Ovary (tissue), 9 donors: Measurements from ENCODE around the gene NAA40. TPM values are rescaled to one million over a fixed set of nuclear protein-coding genes. Genes with fewer than 3 reads are reported as not detected.
A peak's percentile ranks its signal among the peaks of the same experiment; 100 is the strongest.

Experiments
- DNase-seq, 5 donors: peaks; one replicate each; pipeline ENCODE4 v3.0.0-alpha.2; 2019 to 2020
- H3K27ac ChIP-seq, 2 donors: fragments of 200-600 bp; one replicate each; pipeline versions ENCODE4 v1.5.1 to v1.8.0; 2019 to 2022
- H3K27me3 ChIP-seq: fragments of 200-600 bp; one replicate; pipeline ENCODE4 v1.8.0; 2022
- H3K36me3 ChIP-seq: fragments of 200-600 bp; sonication (generic); one replicate; pipeline ENCODE4 v1.5.1; 2019
- H3K4me1 ChIP-seq: one replicate; pipeline ENCODE4 v1.8.1; 2013; ENCODE audit warnings: mild to moderate bottlenecking, moderate library complexity; ENCODE audit not compliant: insufficient read depth
- H3K4me3 ChIP-seq: fragments of 200-600 bp; sonication (generic); one replicate; pipeline ENCODE4 v1.5.1; 2017
- H3K9me3 ChIP-seq, 2 donors: fragments of 200-600 bp in 1 of 2; sonication (generic) in 1 of 2; one replicate each; pipeline versions ENCODE4 v1.5.1 to v1.8.1; 2013 to 2019; ENCODE audit warnings: mild to moderate bottlenecking in 1 of 2, moderate library complexity in 1 of 2
- EP300 ChIP-seq: sonication (generic); formaldehyde crosslinking; IDR thresholded peaks from one replicate; pipeline ENCODE4 v1.6.1; 2017; ENCODE audit warnings: antibody characterized with exemption
- POLR2A ChIP-seq: fragments of 450-650 bp; IDR thresholded peaks from one replicate; pipeline ENCODE4 v1.6.1; 2017; ENCODE audit warnings: antibody characterized with exemption, mild to moderate bottlenecking, moderate library complexity
- WGBS, 3 donors: extraction: QIAGEN DNeasy Blood & Tissue Kit in 1 of 3; methylation state at CpG; one replicate each; pipeline versions ENCODE4 v1.1.5 to v1.1.7; 2013 to 2017; 5-methylcytosine and 5-hydroxymethylcytosine counted together
- intact Hi-C, 4 donors: fragments of 100-400 bp; cut with DNase I; formaldehyde crosslinking; loops; one replicate each; pipeline versions ENCODE4 v1.11.0 to v1.15.1; 2022 to 2023
- polyA plus RNA-seq, 2 donors: library from polyadenylated mRNA; stranded (reverse); fragments of 200-250 nt in 1 of 2; fragments of 350-450 nt in 1 of 2; fragmentation: Illumina TruSeq in 1 of 2; extraction: RNeasy Lipid Tissue Mini Kit (QIAGEN cat#74804) in 1 of 2; gene quantifications; one replicate each; pipeline ENCODE4 v1.2.3, GENCODE V29; 2013 to 2014
- total RNA-seq, 7 donors: library from RNA; depleted of rRNA in 2 of 7; stranded (reverse); fragments of >200 nt in 2 of 7; fragmentation: NEBNext Ultra II Directional in 3 of 7; extraction: Animal tissue kit (Norgen Biotek cat#: 25700) in 3 of 7; gene quantifications; one replicate each; pipeline versions ENCODE4 v1.1.0 to v1.2.4, GENCODE V29; 2016 to 2023
- TF ChIP-seq, protein P1 (sequence below), 3 donors: fragments of 450-650 bp in 2 of 3; fragments of 200-600 bp in 1 of 3; IDR thresholded peaks; one replicate each; pipeline versions ENCODE4 v1.5.1 to v1.8.0; 2016 to 2022; ENCODE audit warnings: antibody characterized with exemption in 3 of 3, mild to moderate bottlenecking in 1 of 3
- donor health status: DM: no; HTN: no; CAD: no; lungs with moderate emphysema.
- donor health status: DM: no; HTN: no; CAD: no.
- donor health status: Bipolar disorder and iron deficiency.
- donor health status: DM: yes; HTN: yes; CAD: no.
- donor health status: DM: no; HTN: no; CAD: no.
- donor health status: DM: yes; HTN: yes; CAD: no.

Gene NAA40
- total and polyA plus RNA-seq, 9 donors: 4.5 to 15.9 (median 10.2) TPM

DNA sequence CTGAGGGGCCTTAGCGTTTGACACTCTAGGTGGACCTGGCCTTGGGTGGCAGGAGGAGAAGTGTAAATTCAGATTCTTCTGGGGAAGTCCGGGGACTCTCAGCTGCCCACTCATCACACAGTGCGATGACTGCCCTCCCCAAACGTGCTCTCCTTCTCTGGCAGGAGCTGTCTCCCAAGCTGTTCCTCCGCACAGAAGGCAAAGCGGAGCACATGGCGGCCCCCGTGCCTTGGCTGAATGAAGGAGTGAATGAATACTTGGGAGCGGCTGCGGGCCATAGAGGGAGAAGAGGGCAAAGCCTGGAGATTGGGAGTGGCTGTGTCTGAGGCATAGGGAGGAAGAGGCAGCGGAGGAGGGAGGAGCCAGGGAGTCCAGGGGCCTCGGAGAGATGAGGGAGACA lies 6.9 kb upstream of the NAA40 start:
- intact Hi-C loops: no loop called here
- Histone ChIP-seq H3K27ac (no peak overlapping the region), H3K36me3 (no peaks in the 10 kb centered on the region), H3K4me1 (no peaks in the 10 kb centered on the region), H3K9me3 (no peaks in the 10 kb centered on the region), H3K4me3 (no peak overlapping the region), H3K27me3 (no peaks in the 10 kb centered on the region)
- DNase-seq: no peak
- WGBS, 3 donors: 73 to 76% (median 76%) methylated on average over 12 of the region's 12 CpGs
- TF ChIP-seq, protein P1, sequence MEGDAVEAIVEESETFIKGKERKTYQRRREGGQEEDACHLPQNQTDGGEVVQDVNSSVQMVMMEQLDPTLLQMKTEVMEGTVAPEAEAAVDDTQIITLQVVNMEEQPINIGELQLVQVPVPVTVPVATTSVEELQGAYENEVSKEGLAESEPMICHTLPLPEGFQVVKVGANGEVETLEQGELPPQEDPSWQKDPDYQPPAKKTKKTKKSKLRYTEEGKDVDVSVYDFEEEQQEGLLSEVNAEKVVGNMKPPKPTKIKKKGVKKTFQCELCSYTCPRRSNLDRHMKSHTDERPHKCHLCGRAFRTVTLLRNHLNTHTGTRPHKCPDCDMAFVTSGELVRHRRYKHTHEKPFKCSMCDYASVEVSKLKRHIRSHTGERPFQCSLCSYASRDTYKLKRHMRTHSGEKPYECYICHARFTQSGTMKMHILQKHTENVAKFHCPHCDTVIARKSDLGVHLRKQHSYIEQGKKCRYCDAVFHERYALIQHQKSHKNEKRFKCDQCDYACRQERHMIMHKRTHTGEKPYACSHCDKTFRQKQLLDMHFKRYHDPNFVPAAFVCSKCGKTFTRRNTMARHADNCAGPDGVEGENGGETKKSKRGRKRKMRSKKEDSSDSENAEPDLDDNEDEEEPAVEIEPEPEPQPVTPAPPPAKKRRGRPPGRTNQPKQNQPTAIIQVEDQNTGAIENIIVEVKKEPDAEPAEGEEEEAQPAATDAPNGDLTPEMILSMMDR (IDR thresholded peaks at IDR 0.05): no peak
- TF ChIP-seq EP300: no peak

GRCh38 chr11:63933459-63933858 lies 5.3 kb upstream of the NAA40 start:
- Histone ChIP-seq H3K27me3 (no peaks in the 10 kb centered on the region), H3K9me3 (no peaks in the 10 kb centered on the region), H3K27ac (no peak overlapping the region), H3K4me1 (no peaks in the 10 kb centered on the region), H3K4me3 (no peak overlapping the region), H3K36me3 (no peaks in the 10 kb centered on the region)
- TF ChIP-seq POLR2A: no peak
- TF ChIP-seq EP300: no peak
- TF ChIP-seq, protein P1 (IDR thresholded peaks at IDR 0.05): no peak
- no peak for DNase-seq
- intact Hi-C loops: no loop called here
- WGBS, 3 donors: 56 to 70% (median 65%) methylated on average over 1 of the region's 1 CpG

- no peaks in the 10 kb centered on the region for H3K27me3 ChIP-seq
- intact Hi-C loops: loop anchor here in 1 of 4 donors (5.0 kb wide), 1 partner anchor 266 kb away; the partner anchor contains the start of gene ATL3
- 19 to 21% (median 20%) methylated on average over 30 of the region's 30 CpGs for WGBS, 3 donors
- H3K4me1 ChIP-seq: peaks cover 6% of the 10 kb centered on the region
- no peaks in the 10 kb centered on the region for H3K9me3 ChIP-seq
- H3K27ac ChIP-seq: peak overlapping the region in 1 of 2 donors; percentile 34
- H3K36me3 ChIP-seq: no peaks in the 10 kb centered on the region
- no peak for TF ChIP-seq EP300
- TF ChIP-seq, protein P1 (IDR thresholded peaks at IDR 0.05): no peak
- TF ChIP-seq POLR2A: no peak
- DNase-seq: peak in 3 of 5 donors; percentile 44 to 50 (median 46)
- peak overlapping the region; percentile 78 for H3K4me3 ChIP-seq
Measured at GRCh38 chr11:63937713-63938478, 906 bp upstream of the NAA40 start.

GRCh38 chr11:63939397-63939891 lies 642 bp downstream of the NAA40 start:
- no peaks in the 10 kb centered on the region for H3K9me3 ChIP-seq
- no peaks in the 10 kb centered on the region for H3K27me3 ChIP-seq
- H3K27ac ChIP-seq: no peak overlapping the region
- intact Hi-C loops: loop anchor here in 1 of 4 donors (5.0 kb wide), 1 partner anchor 267 kb away; the partner anchor contains the start of gene ATL3
- peaks cover 6% of the 10 kb centered on the region for H3K4me1 ChIP-seq
- WGBS, 3 donors: 1 to 3% (median 1%) methylated on average over 23 to 26 of the region's 26 CpGs
- no peak for TF ChIP-seq EP300
- TF ChIP-seq, protein P1 (IDR thresholded peaks at IDR 0.05): no peak
- TF ChIP-seq POLR2A: no peak
- peak in 2 of 5 donors; percentile 19 to 44 for DNase-seq
- no peaks in the 10 kb centered on the region for H3K36me3 ChIP-seq
- peak overlapping the region; percentile 78 for H3K4me3 ChIP-seq
